Measurements from ENCODE around the gene MRPS22.

The MRPS22 gene

DNA sequence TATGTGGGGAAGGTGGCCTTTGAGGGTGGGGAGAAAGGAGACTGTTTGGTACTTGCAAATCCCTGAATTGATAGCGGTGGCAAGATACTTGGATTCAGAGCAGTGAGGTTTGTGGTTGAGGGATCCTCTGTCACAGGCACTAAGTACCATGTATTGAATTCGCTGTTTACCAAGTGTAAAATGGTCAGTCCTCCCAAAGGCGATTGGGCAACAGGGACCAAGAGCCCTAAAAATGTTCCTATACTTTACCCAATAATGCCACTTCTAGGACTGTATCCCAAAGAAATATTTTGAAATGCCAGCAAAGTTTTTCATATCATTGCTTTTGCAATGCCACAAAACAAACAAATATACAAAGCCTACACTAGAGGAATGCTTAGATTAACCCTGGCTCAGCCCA lies 43.4 kb upstream of the MRPS22 start:
- Histone ChIP-seq H3K4me1 (no peaks in the 10 kb centered on the region), H3K9me3 (no peaks in the 10 kb centered on the region), H3K4me3 (no peak overlapping the region), H3K27ac (no peak overlapping the region), H3K36me3 (no peaks in the 10 kb centered on the region), H3K27me3 (no peaks in the 10 kb centered on the region)
- TF ChIP-seq, protein P1, sequence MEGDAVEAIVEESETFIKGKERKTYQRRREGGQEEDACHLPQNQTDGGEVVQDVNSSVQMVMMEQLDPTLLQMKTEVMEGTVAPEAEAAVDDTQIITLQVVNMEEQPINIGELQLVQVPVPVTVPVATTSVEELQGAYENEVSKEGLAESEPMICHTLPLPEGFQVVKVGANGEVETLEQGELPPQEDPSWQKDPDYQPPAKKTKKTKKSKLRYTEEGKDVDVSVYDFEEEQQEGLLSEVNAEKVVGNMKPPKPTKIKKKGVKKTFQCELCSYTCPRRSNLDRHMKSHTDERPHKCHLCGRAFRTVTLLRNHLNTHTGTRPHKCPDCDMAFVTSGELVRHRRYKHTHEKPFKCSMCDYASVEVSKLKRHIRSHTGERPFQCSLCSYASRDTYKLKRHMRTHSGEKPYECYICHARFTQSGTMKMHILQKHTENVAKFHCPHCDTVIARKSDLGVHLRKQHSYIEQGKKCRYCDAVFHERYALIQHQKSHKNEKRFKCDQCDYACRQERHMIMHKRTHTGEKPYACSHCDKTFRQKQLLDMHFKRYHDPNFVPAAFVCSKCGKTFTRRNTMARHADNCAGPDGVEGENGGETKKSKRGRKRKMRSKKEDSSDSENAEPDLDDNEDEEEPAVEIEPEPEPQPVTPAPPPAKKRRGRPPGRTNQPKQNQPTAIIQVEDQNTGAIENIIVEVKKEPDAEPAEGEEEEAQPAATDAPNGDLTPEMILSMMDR (IDR thresholded peaks at IDR 0.05): no peak
- no peak for DNase-seq
- intact Hi-C loops (cut with DNase I; ENCODE audit: low total_unique reads): no loop called here

DNA sequence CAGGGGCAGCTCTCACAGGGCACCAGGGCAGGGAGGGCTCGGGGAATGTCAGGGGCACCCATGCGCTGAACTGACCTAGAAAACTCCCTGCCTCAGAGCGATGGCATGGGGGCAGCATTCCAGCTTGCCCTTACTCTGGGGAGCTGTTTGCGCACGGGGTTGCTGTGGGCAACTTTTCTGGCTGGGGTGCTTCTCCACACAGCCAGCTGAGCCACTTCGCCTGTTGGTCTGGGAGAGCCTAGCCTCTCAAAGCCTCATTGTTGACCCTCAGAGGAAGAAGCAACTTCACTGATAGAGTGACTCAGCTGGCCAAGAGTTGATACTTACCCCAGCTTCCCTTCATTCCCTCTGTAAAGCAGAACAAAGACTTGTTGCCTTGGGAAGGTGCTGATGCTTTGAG lies 42.6 kb upstream of the MRPS22 start:
- Histone ChIP-seq H3K4me1 (no peaks in the 10 kb centered on the region), H3K36me3 (no peaks in the 10 kb centered on the region), H3K27ac (no peak overlapping the region), H3K27me3 (no peaks in the 10 kb centered on the region), H3K9me3 (no peaks in the 10 kb centered on the region), H3K4me3 (no peak overlapping the region)
- no peak for DNase-seq
- TF ChIP-seq, protein P1 (IDR thresholded peaks at IDR 0.05): no peak
- intact Hi-C loops (cut with DNase I; ENCODE audit: low total_unique reads): no loop called here

DNA sequence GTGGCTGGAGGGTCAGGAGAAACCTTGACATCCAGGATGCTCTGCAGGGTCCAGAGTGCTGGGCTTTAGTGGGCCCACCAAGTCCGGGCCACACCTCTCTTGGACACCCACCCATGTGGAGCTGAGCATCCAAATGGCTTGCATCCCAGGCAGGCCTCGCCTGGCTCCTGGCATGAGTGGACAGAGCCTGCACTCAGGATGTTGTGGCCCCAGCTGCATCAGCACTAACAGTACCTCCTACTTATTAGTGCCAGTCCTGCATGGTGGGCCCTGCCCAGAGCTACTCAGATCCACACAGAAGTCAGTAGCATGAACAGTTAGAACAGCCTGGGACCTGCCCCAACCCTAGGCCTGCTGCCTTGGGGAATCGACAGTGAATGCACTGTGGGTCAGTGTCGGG lies 42.2 kb upstream of the MRPS22 start:
- Histone ChIP-seq H3K27ac (no peak overlapping the region), H3K9me3 (no peaks in the 10 kb centered on the region), H3K4me1 (no peaks in the 10 kb centered on the region), H3K27me3 (no peaks in the 10 kb centered on the region), H3K36me3 (no peaks in the 10 kb centered on the region), H3K4me3 (no peak overlapping the region)
- DNase-seq: no peak
- TF ChIP-seq, protein P1 (IDR thresholded peaks at IDR 0.05): no peak
- intact Hi-C loops (cut with DNase I; ENCODE audit: low total_unique reads): no loop called here

DNA sequence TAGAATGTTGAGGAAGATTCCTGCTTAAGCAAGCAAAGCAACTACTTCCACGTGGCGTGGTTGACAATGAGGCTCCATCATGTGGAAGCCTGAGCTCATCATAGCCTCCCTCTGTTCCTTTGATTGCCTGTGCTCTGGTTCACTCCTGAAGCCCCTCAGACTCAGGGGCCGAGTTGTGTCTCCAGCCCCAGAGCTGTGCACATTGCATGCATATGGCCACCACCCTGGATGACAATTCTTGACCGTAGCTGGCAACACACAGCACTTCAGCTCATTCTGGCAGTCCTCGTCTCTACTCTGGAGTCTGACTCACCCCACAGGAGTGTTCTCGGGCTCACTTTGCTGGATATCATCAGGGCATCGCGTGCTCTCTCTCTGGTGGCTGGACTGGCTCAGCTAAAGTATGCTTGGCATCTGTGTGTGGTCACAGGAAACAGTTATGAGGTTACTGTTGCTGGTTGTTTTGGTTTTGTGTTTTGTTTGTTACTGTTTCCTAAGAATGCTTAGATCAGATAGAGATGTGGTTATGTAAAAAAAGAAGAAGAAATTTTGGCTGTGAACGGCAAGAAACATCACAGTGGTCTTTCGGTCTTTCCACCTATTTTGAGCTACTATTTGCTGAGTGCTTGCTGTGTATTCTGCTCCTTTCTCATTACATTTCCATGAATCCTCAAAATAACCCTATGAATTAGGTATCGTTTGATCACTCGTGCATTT lies 41.6 kb upstream of the MRPS22 start:
- intact Hi-C loops (cut with DNase I; ENCODE audit: low total_unique reads): no loop called here
- no peak overlapping the region for H3K4me3 ChIP-seq
- H3K36me3 ChIP-seq: no peaks in the 10 kb centered on the region
- no peak for DNase-seq
- H3K27ac ChIP-seq: no peak overlapping the region
- no peaks in the 10 kb centered on the region for H3K9me3 ChIP-seq
- TF ChIP-seq, protein P1 (IDR thresholded peaks at IDR 0.05): no peak
- H3K4me1 ChIP-seq: no peaks in the 10 kb centered on the region
- no peaks in the 10 kb centered on the region for H3K27me3 ChIP-seq

DNA sequence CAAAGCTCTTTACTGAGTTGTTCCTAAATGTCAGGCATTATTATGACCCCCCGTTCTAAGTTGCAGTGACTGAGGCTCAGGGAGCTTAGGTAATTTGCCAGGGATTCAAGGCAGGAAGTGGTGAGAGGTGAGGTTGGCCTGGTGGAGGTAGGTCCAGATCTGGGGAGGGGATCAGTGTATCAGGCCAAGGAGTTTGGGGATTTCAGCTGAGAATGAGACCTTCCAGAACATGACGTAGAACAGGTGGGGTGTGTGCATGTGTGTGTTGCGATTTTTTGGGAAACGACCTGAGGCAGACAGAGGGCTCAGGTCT lies 41.1 kb upstream of the MRPS22 start:
- Histone ChIP-seq H3K36me3 (no peaks in the 10 kb centered on the region), H3K4me1 (no peaks in the 10 kb centered on the region), H3K27me3 (no peaks in the 10 kb centered on the region), H3K9me3 (no peaks in the 10 kb centered on the region), H3K27ac (no peak overlapping the region), H3K4me3 (no peak overlapping the region)
- intact Hi-C loops (cut with DNase I; ENCODE audit: low total_unique reads): no loop called here
- no peak for DNase-seq
- TF ChIP-seq, protein P1 (IDR thresholded peaks at IDR 0.05): no peak

DNA sequence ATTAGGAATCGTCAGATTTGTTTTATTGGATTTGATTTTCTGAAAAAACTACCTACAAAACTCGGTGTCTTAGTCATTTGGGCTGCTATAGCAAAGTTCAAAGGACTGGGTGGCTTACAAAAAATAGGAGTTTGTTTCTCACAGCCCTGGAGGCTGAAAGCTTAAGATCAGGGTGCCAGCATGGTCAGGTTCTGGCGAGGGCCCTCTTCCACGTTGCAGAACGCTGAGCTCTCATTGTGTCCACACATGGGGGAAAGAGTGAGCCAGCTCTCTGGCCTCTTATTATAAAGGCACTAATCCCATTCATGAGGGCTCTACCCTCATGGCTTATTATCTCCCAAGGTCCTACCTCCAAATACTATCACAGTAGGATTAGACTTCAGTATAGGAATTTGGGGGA lies 40.6 kb upstream of the MRPS22 start:
- no peaks in the 10 kb centered on the region for H3K4me1 ChIP-seq
- no peaks in the 10 kb centered on the region for H3K9me3 ChIP-seq
- no peak overlapping the region for H3K4me3 ChIP-seq
- no peaks in the 10 kb centered on the region for H3K27me3 ChIP-seq
- H3K27ac ChIP-seq: no peak overlapping the region
- no peaks in the 10 kb centered on the region for H3K36me3 ChIP-seq
- no peak for DNase-seq
- TF ChIP-seq, protein P1 (IDR thresholded peaks at IDR 0.05): no peak
- intact Hi-C loops (cut with DNase I; ENCODE audit: low total_unique reads): no loop called here
